ENCODE data around the gene RIPOR3. TPM values are rescaled to one million over a fixed set of nuclear protein-coding genes. Genes with fewer than 3 reads are reported as not detected.
"Not testable (repeated sequence)": the region's sequence is repeated elsewhere in the genome, so short reads cannot be mapped to it uniquely, and the experiment has no call there.

Gene RIPOR3
- total RNA-seq, 2 donors from 2014 or later, result 4.5 to 8.4 TPM

DNA sequence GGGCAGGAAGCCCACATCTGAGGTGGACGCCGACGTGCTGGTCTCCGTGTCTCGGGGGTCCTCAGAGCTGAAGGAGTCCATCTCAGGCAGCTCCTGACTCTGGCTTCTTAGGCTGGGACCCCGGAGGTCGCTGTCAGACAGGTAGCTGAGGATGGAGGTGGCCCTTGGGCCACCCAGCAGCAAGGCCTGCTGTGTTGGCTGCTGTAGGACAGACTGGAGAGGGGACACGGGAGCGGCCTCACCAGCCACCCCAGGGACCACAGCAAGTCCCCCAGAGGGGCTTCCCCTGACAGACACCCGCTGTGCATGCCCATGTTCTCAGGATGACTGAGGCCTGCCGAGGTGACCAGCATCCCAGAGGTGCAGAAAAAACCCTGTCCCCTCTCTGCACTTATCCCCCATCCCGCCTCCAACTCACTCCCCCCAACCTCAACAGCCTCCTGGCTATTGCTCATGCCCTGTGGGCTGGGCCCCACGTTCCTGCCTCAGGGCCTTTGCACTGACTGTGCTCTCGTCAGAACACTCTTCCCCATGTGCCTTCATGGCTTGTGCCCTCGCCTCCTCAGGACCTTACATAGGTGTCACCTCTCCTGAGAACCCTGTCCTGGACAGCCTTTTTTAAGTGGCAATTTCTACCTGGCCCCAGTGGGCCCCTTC, 88.8 kb downstream of the RIPOR3 start:
- TF ChIP-seq, protein P1, sequence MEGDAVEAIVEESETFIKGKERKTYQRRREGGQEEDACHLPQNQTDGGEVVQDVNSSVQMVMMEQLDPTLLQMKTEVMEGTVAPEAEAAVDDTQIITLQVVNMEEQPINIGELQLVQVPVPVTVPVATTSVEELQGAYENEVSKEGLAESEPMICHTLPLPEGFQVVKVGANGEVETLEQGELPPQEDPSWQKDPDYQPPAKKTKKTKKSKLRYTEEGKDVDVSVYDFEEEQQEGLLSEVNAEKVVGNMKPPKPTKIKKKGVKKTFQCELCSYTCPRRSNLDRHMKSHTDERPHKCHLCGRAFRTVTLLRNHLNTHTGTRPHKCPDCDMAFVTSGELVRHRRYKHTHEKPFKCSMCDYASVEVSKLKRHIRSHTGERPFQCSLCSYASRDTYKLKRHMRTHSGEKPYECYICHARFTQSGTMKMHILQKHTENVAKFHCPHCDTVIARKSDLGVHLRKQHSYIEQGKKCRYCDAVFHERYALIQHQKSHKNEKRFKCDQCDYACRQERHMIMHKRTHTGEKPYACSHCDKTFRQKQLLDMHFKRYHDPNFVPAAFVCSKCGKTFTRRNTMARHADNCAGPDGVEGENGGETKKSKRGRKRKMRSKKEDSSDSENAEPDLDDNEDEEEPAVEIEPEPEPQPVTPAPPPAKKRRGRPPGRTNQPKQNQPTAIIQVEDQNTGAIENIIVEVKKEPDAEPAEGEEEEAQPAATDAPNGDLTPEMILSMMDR (IDR thresholded peaks at IDR 0.05), result no peak
- H3K36me3 ChIP-seq, result no peaks in the 10 kb centered on the region
- DNase-seq (ENCODE audit: low spot score), result no peak
- H3K4me3 ChIP-seq, result no peak overlapping the region
- no peaks in the 10 kb centered on the region for H3K4me1 ChIP-seq (ENCODE audit: control insufficient read depth in 1 of 2, low read depth in 2 of 2)
- no peaks in the 10 kb centered on the region for H3K9me3 ChIP-seq
- ATAC-seq (ENCODE audit: insufficient number of reproducible peaks, low FRiP score, low read depth), result no peak
- H3K27me3 ChIP-seq (replicated peaks; ENCODE audit: insufficient read depth), result no peaks in the 10 kb centered on the region
- H3K27ac ChIP-seq, result no peak overlapping the region

DNA sequence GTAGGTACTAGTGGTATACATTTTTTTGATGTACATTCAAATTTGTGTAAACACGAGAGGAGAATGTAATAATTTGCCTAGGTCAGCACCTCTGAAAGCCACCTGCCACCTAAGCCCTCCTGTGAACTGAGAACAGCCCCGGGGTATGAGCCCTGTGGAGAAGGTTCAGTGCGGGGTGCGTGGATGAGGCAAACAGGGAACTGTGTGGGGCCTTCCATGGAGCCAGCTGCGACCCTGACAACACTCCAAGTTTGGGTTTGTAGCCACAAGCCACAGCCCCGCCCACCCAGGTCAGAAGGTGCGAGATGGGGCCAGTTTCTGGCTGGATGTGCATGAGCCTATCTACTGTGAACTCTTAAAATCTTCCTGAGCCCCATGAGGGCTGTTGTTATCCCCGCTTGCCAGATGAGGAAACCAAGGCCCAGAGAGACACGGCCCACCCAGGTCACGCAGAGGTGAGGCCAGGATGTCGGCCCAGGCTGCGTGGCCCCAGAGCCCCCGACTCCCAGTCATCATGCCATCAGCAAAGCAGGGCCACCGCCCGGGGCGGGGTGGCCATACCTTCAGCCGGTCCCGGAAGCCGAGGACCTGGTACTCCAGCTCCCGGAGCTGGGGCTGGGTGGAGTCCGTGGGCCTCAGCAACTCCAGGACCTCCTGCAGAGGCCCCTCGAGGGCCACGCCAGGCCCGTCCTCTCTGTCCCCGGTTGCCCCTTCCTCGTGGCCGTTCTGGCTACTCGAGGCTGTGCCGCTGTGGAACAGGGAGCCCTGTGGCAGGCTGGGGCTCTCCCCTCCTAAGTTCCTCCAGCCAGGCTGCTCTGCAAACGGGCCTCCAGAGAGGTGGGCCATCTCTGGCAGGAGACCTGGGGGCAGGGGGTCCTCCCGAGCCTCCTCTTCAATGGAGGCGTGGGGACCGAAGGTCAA, 89.6 kb downstream of the RIPOR3 start:
- Histone ChIP-seq H3K4me1 (ENCODE audit: control insufficient read depth in 1 of 2, low read depth in 2 of 2) (no peaks in the 10 kb centered on the region), H3K9me3 (no peaks in the 10 kb centered on the region), H3K36me3 (no peaks in the 10 kb centered on the region), H3K27me3 (replicated peaks; ENCODE audit: insufficient read depth) (no peaks in the 10 kb centered on the region), H3K27ac (no peak overlapping the region), H3K4me3 (no peak overlapping the region)
- TF ChIP-seq, protein P1 (IDR thresholded peaks at IDR 0.05), result no peak
- ATAC-seq (ENCODE audit: insufficient number of reproducible peaks, low FRiP score, low read depth), result no peak
- DNase-seq (ENCODE audit: low spot score), result no peak

DNA sequence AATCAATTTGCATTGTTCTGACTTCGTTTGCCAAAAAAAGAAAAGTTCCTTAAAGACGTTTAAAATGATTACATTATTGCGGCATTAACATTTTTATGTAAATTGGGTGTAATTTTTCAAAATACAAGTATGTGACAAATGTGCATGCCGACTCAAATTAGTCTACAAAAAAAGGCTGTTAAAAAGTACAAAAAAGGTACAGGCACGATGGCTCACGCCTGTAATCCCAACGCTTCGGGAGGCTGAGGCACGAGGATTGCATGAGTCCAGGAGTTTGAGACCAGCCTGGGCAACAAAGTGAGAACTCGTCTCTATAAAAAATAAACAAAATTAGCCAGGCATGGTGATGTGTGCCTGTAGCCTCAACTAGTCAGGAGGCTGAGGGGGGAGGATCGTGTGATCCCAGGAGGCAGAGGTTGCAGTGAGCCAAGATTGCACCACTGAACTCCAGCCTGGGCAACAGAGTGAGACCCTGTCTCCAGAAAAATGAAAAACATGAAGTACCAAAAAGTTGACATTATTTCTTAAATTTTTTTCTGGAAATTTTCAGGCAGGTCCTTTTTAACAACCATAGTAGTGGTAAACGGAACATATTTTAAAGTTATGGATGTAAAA, 91.0 kb downstream of the RIPOR3 start:
- DNase-seq (ENCODE audit: low spot score) (no peak), ATAC-seq (ENCODE audit: insufficient number of reproducible peaks, low FRiP score, low read depth) (no peak)
- TF ChIP-seq, protein P1 (IDR thresholded peaks at IDR 0.05), result no peak
- H3K9me3 ChIP-seq, result no peaks in the 10 kb centered on the region
- H3K27ac ChIP-seq, result no peak overlapping the region
- H3K4me1 ChIP-seq (ENCODE audit: control insufficient read depth in 1 of 2, low read depth in 2 of 2), result no peaks in the 10 kb centered on the region
- no peaks in the 10 kb centered on the region for H3K27me3 ChIP-seq (replicated peaks; ENCODE audit: insufficient read depth)
- H3K36me3 ChIP-seq, result no peaks in the 10 kb centered on the region
- H3K4me3 ChIP-seq, result no peak overlapping the region

DNA sequence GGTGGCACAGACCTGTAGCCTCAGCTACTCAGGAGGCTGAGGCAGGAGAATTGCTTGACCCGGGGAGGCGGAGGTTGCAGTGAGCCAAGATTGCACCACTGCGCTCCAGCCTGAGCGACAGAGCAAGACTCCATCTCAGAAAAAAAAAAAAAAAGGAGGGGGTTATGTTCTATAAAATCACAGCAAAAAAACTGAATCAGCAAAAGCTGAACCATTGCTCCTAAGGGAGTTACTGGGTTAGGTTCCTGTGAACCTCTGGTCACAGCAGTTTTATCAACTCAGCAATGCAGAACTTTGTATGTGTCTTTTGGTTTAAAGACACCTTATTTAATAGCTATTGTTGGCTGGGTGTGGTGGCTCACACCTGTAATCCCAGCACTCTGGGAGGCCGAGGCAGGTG, 92.6 kb downstream of the RIPOR3 start:
- ATAC-seq (ENCODE audit: insufficient number of reproducible peaks, low FRiP score, low read depth); H3K36me3 ChIP-seq; H3K4me1 ChIP-seq (ENCODE audit: control insufficient read depth in 1 of 2, low read depth in 2 of 2); H3K27ac ChIP-seq; H3K27me3 ChIP-seq (replicated peaks; ENCODE audit: insufficient read depth); H3K4me3 ChIP-seq; H3K9me3 ChIP-seq; DNase-seq (ENCODE audit: low spot score): not testable (repeated sequence)

DNA sequence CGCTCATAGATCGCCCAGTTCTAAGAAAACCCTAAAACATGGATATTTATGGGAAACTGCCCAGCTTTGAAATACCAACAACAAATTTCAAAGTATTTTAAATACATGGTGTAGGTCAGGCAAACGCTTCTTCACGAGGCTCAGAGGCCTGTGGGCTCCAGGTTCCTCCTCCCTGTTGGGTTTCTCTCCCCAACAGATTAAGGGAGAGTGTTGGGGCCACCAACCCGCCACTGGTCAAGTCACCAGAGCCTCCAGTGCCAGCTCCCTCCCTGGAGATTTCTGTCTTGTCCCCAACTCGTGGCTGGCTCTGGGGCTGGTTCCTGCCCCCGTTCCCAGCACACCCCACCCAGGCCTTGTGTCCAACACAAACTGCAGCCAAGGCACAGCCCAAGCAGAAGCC, 93.3 kb downstream of the RIPOR3 start:
- ATAC-seq (ENCODE audit: insufficient number of reproducible peaks, low FRiP score, low read depth) (no peak), DNase-seq (ENCODE audit: low spot score) (no peak)
- TF ChIP-seq, protein P1 (IDR thresholded peaks at IDR 0.05), result no peak
- H3K27ac ChIP-seq, result no peak overlapping the region
- H3K36me3 ChIP-seq, result no peaks in the 10 kb centered on the region
- H3K4me3 ChIP-seq, result no peak overlapping the region
- no peaks in the 10 kb centered on the region for H3K27me3 ChIP-seq (replicated peaks; ENCODE audit: insufficient read depth)
- H3K4me1 ChIP-seq (ENCODE audit: control insufficient read depth in 1 of 2, low read depth in 2 of 2), result no peaks in the 10 kb centered on the region
- H3K9me3 ChIP-seq, result no peaks in the 10 kb centered on the region
